Measurements from ENCODE around the gene ROR1.
"Not testable (repeated sequence)": the region's sequence is repeated elsewhere in the genome, so short reads cannot be mapped to it uniquely, and the experiment has no call there.

ROR1 gene

DNA sequence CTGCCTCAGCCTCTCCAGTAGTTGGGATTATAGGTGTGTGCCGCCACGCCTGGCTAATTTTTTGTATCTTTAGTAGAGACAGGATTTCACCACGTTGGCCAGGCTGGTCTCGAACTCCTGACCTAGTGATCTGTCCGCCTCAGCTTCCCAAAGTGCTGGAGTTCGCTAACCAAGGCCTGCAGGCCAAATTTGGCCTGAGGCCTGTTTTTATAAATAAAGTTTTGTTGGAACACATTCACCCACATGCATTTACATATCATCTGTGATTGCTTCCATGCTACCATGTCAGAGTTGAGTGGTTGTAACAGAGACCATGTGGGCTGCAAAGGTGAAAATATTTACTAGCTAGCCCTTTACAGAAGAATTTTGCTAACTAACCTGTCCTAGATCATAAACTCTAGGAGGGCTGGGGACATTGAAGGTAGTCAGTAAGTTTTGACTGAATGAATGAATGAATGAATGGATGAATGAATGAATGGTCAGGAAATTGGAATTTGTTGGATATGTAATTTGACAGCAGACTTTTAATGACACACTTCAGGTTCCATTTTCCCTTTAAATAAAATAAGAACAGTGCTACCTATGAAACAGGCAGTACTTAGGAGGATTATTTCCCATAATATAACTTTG lies 38.4 kb downstream of the ROR1 start:
- TF ChIP-seq, protein P1, sequence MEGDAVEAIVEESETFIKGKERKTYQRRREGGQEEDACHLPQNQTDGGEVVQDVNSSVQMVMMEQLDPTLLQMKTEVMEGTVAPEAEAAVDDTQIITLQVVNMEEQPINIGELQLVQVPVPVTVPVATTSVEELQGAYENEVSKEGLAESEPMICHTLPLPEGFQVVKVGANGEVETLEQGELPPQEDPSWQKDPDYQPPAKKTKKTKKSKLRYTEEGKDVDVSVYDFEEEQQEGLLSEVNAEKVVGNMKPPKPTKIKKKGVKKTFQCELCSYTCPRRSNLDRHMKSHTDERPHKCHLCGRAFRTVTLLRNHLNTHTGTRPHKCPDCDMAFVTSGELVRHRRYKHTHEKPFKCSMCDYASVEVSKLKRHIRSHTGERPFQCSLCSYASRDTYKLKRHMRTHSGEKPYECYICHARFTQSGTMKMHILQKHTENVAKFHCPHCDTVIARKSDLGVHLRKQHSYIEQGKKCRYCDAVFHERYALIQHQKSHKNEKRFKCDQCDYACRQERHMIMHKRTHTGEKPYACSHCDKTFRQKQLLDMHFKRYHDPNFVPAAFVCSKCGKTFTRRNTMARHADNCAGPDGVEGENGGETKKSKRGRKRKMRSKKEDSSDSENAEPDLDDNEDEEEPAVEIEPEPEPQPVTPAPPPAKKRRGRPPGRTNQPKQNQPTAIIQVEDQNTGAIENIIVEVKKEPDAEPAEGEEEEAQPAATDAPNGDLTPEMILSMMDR (conservative IDR thresholded peaks at IDR 0.05; ENCODE audit: low read depth, low read length), result no peak
- no peak for DNase-seq (ENCODE audit: low read depth)
- H3K4me3 ChIP-seq (ENCODE audit: low read depth, low read length), result no peak overlapping the region

DNA sequence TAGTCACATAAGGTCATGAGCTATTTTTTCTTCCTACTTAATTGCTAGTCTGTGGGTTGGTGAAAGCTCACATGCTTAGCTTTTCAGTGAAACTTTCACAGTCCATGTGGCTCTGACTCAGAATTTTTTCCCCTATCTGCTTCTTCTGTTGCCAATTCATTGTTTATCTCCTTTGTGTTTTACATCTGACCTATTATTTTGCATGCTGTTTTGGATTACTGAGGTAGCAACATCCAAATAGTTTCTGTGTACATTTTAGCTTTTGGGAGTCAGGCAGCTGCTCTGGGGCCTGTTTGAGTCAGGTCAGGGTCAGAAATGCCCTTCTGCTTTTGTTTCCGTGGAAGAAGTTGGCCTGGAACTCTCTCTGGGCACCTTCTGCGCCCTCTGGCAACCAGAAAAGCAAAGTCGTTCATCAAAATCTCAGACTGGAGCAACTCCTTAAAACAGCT lies 40.0 kb downstream of the ROR1 start:
- peak; percentile 85 for DNase-seq (ENCODE audit: low read depth)
- TF ChIP-seq, protein P1 (conservative IDR thresholded peaks at IDR 0.05; ENCODE audit: low read depth, low read length), result no peak
- no peak overlapping the region for H3K4me3 ChIP-seq (ENCODE audit: low read depth, low read length)

DNA sequence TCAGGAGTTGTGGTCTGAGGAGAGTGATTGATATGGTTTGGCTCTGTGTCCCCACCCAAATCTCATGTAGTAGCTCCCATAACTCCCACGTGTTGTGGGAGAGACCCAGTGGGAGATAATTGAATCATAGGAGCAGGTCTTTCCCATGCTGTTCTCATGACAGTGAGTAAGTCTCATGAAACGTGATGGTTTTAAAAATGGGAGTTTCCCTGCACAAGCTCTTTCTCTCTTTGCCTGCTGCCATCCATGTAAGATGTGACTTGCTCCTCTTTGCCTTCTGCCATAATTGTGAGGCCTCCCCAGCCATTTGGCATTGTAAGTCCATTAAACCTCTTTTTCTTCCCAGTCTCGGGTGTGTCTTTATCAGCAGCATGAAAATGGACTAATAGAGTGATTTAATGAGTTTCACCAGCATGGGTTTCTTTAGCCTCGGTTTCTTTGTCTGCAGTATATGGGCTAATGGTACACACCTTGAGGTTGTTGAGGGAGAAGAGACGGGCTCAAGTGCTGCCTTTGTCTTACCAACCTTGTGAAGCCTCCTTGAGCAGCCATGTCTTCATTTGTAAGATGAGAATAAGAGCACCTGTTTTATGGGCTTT lies 42.5 kb downstream of the ROR1 start:
- DNase-seq (ENCODE audit: low read depth); H3K4me3 ChIP-seq (ENCODE audit: low read depth, low read length): not testable (repeated sequence)

DNA sequence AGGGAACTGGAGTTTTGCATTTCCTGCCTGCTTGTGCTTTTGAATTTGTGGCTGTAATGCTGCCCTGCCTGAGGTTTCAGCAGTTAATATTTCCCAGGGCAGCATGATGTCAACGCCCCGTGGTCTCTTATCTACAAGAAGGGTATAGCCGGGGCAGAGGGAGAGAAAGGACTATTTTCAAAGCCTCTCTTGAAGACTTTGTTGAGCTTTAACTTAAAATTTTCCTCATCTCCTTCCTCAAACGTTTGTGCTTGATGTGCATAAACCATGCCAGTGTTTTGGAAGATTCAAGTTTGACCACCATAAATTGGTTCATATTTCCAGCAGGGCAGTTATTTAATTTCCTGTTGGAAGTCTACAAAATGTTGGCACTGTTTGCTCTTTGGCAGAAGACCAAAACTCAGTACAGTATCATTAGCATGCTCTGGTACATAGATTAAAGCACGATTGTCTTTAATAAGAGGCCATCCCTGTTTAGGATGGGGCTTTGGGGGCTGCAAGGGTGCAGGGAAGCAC lies 43.4 kb downstream of the ROR1 start:
- no peak overlapping the region for H3K4me3 ChIP-seq (ENCODE audit: low read depth, low read length)
- TF ChIP-seq, protein P1 (conservative IDR thresholded peaks at IDR 0.05; ENCODE audit: low read depth, low read length), result no peak
- peak; percentile 73 for DNase-seq (ENCODE audit: low read depth)

DNA sequence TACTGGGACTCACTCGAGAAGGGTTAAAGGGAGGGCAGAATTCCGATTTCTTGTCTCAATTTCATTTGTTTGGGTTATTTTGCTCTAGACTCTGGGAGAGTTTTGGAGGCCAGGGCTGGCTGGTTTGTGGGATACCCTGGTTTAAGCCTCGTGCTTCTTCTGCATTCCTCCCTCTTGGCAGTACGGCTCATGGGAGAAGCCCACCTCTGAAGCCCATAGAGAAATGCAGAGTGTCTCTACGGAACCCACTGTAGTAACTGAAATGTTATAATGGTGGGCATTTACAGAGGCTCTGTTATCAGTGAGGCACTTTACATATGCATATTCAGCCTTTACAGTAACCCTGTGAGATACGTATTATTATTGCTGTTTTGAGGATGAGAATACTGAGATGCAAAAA lies 43.9 kb downstream of the ROR1 start:
- H3K4me3 ChIP-seq (ENCODE audit: low read depth, low read length), result no peak overlapping the region
- no peak for DNase-seq (ENCODE audit: low read depth)
- TF ChIP-seq, protein P1 (conservative IDR thresholded peaks at IDR 0.05; ENCODE audit: low read depth, low read length), result no peak

DNA sequence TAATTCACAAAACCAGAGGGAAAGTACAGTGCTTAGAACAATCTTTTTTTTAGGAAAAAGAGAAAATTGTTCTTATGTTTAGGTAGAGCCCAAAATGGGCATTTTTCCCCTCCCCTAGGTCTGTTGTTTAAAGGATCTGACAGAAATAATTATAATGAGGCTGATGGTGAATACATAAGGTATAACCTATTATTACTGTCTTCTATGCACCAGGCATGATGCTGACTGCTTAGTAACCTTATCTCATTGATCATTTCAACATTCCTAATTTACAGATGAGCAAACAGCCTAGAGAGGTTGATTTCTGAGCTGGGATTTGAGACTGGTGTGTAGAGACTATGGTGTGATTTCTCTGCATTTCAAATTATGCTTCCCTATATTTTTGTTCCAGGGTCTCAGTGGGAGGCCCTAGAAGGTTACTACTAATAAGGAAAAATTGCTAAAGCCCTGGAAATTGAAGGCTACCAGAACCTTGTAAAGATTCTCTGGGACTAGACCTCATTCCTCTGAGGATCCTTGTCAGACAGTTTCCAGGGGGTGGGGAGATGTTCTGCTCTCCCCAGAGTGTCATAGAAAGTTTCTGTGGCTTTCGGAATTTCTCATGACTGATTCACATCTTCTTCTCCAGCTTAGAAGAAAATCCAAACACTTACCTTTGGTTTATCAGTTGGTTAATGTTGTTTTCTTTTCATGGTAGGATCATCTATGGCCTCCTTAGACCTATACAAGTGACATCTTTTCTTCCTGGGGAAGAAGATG lies 44.9 kb downstream of the ROR1 start:
- DNase-seq (ENCODE audit: low read depth), result no peak
- TF ChIP-seq, protein P1 (conservative IDR thresholded peaks at IDR 0.05; ENCODE audit: low read depth, low read length), result no peak

DNA sequence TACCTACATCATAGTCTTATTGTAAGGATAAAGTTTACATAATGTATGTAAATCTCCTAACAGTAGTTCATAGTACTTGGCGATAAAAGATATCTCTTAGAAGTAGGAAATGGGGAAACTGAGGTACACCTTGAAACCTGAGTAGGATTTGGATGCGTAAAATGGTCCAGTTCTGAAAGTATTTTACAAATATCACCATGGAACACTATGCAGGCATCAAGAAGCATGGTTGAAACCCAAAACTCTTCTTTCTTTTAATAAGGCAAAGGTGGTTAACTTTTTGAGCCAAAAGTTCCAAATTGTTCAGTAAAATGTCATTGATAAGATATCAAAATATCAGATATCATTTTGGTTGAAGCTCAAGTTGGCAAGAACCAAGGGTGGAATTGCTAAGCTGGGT lies 46.0 kb downstream of the ROR1 start:
- TF ChIP-seq, protein P1 (conservative IDR thresholded peaks at IDR 0.05; ENCODE audit: low read depth, low read length), result no peak
- DNase-seq (ENCODE audit: low read depth), result no peak
- H3K4me3 ChIP-seq (ENCODE audit: low read depth, low read length), result no peak overlapping the region

More for the DNA sequence above, 44.9 kb downstream of the ROR1 start:
- H3K4me3 ChIP-seq (ENCODE audit: low read depth, low read length), result no peak overlapping the region

Measured in choroid plexus epithelial cell (primary cell).